HG03460 (cell line): ENCODE data around the gene PLXNA2.
A peak's percentile ranks its signal among the peaks of the same experiment; 100 is the strongest.

ENCODE experiments used
- ATAC-seq: cut with Tn5 transposase; IDR thresholded peaks from one replicate; pipeline ENCODE4 v1.9.1; 2021; ENCODE audit not compliant: unreplicated experiment

Gene PLXNA2

GRCh38 chr1:208183977-208184911 lies 59.9 kb downstream of the PLXNA2 start:
- ATAC-seq, result no peak

DNA sequence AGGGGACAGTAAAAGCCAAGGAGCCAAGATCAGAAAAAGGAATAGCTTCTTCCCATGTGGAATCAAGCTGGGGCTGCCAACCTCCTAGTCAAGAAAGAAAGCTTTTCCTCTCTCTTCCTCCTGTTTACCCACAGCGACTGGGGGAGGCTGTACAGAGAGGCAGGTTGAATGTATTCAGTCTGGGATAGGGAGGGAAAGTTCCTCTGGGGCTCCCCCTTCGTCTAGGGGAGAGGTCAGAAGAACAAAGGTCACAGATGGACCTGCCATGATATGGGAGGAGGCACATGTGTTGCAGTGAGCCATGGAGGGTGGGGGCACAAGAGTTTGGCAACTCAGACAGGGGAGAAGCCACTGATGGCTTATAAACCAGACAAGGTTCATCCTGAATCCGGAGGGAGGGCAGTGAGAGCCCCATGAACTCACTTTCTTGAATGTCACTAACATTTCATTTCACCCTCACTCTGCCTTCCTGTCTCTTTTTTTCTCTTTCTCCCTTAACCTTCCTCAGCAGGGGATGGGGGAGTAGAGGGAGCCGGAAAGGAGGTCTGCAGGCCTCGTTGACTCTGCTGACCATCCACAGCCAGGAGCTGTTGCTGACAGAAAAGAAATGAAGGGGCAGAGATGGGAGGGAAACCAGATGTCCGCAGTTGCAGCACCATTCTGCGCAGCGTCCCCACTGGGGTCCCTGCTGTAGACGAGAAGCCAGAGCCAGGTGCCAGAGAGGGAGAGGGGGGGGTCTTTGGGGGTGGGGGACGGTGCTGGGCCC lies 61.1 kb downstream of the PLXNA2 start:
- no peak for ATAC-seq

GRCh38 chr1:208181364-208181763 lies 62.8 kb downstream of the PLXNA2 start:
- no peak for ATAC-seq

GRCh38 chr1:208180421-208180820 lies 63.8 kb downstream of the PLXNA2 start:
- ATAC-seq, result no peak

GRCh38 chr1:208179961-208180409 lies 64.2 kb downstream of the PLXNA2 start:
- ATAC-seq, result no peak

DNA sequence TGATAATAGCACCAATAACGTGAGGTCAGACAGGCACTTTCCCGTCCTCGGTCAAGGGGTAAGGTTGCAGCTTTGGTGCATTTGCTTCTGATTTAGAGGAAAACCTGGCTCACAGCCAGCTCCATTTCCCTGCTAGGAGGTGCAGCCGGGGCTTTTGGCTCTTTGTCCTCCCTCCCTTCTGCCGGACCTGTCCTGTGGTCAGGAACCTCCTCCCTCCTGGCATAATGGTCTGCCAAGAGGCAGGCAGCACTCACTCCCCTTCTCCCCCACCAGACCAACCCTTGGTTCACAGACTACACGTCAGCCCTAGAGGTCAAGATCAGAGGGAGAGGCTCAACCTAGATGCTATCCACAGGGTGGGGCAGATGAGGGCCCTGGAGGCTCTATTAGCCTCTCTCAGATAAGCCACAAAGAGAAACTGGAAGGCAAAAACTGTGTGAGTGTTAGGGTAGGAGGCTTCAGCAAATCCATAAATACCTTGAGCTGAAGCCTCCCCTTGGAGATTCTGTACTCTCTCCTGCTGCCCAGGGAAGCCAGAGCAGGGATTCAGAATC lies 64.8 kb downstream of the PLXNA2 start:
- ATAC-seq, result no peak

DNA sequence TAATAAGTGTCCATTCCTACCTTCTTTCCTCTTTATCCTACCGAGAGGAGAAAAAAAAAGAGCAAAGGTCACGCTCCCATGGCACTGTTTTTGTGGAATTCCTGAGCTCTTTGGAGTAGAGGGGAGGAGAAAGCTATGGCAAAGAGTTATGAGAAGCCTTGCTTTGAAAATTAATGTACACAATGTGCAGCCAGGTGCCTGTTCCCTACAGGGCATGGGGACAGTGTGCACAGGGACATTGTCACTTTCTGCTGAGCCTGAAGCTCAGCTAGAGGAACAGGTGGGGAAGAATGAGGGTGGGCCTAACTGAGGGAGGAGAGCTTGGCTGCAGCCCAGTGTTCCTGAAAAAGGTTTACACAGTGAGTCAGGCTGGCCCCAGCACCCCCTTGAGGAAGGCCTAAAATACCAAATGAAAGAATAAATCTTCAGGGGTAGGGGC lies 66.1 kb downstream of the PLXNA2 start:
- ATAC-seq, result no peak

GRCh38 chr1:208177656-208178055 lies 66.5 kb downstream of the PLXNA2 start:
- ATAC-seq, result peak; percentile 59

- ATAC-seq, result no peak
These were observed 67.5 kb downstream of the PLXNA2 start for GRCh38 chr1:208176649-208177048.

DNA sequence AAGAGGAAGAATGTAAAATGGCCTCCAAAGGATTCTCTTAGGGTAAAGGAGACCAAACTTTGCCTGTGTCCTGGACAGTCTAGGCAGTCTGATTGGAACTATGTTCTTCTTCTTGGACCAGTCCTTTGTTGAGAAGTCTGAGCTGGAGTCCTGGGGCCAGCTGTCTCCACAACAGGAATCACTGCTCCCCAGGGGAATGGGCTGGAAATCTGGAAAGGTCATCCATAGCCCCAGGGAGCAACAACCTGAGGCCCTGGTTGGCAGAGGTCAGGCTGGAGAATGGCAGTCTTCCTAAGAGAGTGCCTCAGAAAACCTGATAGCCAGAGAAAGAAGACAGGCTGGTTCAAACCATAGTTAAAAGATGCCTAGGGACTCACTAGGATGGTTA lies 68.7 kb downstream of the PLXNA2 start:
- no peak for ATAC-seq

DNA sequence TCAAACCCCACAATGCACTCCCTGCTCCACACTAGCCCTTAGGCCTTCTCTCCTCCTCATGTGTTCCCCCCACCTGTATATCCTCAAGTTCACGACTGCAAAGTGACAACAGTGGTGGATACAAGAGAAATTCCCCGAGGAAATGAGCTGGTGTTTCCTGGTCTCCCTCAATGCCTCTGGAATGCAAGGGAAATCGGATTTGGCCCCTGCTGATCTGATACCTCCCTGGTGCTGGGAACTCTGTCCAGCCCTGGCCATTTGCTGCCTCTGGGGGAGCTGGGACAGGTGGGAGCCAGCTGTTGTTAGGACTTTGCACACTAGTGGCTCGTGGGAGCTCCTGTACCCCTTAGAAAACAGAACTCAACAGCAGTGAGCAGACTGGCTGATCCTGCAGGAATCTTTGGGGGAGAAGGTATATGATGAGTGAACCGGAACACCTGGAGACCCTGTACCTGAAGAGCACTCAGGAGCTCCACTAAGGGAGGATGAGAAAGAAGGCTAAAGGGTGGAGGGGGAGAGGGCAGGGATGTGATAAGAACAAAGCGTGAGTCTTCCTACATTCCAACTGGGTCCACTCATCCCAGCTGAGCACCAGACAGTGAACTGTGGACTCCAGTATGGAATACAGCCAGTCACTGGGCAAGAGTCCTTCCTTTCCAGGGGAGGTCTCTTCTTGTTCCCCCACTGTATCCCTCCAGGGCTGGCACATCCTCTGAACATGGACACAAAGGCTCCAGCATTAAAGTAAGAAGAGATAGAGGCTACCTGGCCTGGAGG lies 69.3 kb downstream of the PLXNA2 start:
- ATAC-seq, result no peak

- no peak for ATAC-seq
These were observed 70.0 kb downstream of the PLXNA2 start for GRCh38 chr1:208174200-208174599.

- no peak for ATAC-seq
These were observed 70.4 kb downstream of the PLXNA2 start for GRCh38 chr1:208173749-208174148.

- ATAC-seq, result no peak
These were observed 71.6 kb downstream of the PLXNA2 start for GRCh38 chr1:208172423-208173145.

DNA sequence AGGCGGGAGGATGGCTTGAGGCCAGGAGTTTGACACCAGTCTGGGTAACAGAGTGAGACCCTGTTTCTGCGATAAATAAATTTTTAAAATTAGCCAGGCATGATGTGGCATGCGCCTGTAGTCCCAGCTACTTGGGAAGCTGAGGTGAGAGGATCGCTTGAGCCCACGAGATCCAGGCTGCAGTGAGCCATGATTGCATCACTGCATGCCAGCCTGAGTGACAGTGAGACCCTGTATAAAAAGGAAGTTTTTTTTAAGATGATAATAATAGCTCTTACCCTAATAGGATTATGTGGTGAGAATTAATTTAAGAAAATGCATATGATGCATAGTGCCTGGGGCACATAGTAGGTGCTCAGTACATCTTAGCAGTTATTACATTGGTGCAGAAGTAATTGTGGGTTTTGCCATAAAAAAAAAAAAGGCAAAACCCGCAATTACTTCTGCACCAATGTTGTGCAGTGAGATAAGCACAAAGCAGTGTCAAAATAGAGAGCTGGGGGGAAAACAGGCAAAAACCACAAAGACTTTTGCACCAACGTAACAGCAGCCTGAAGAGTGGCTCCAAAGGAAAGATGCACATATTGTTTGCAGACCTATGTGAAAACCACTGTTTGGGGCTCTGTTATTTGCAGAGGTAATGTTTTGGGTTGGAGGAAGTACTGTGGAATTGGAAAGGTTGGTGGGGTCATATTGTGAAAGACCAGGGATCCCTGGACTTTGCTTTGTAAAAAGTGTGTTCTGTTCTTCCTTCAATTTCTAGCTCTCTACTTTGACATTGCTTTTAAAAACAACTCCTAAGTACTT lies 72.4 kb downstream of the PLXNA2 start:
- no peak for ATAC-seq

- no peak for ATAC-seq
These were observed 73.9 kb downstream of the PLXNA2 start for GRCh38 chr1:208170252-208170651.

DNA sequence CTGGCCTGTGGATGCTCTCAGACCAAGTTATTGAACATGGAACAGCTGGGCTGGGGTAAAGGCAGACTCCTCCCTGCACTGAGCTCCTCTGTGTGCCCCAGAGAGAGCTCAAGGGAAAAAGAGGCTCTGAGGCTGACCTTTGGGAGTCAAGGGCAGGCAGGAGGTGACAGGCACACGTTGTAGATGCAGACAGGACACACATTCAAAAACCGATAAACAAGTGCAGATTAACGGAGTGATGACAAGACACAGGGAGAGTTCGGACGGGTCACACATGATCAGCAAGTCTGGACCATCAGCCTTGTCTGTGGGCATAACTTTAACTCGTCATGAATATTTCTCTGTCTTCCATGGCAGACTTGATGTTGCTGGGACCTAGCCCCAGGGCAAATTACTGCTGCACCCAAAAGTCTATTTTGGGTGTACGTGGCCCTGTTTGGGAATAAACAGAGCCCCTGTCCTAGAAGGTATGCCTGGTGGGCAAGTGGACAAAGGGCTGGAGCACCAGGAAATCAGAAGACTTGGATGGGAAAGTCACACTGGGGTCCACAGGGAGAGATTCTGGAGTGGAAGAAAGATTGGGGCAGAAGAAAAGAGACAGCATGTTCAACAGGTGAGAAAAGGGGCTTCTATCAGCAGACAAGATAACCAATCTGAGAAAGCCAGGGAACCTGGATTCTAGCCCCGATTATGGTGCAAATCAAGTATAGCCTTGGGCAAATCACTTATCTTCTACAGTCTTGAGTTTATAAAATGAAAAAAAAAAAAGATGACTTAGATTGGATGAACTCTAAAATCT lies 74.9 kb downstream of the PLXNA2 start:
- no peak for ATAC-seq

- ATAC-seq, result no peak
These were observed 76.8 kb downstream of the PLXNA2 start for GRCh38 chr1:208167261-208167869.
